ENCODE results near the gene JAM3.

DNA sequence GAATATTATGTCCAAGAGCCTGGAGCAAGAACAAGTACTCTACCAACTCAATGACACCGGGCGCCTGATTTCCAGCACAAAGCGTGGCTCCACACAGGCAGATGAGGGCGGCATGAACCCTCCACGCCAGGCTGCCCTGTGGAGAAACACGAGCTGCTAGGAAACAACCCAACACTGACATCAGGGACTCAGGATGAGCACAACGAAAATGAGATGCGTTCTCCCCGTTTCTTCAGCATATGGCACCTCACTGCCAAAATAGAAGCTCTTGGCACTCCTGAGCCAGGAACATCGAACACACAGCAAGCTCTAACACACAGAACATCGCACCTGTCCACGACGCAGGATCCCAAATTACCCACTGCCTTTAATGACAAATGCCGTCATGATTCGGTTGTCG is 86.6 kb downstream of the JAM3 start:
- TF ChIP-seq, protein P1, sequence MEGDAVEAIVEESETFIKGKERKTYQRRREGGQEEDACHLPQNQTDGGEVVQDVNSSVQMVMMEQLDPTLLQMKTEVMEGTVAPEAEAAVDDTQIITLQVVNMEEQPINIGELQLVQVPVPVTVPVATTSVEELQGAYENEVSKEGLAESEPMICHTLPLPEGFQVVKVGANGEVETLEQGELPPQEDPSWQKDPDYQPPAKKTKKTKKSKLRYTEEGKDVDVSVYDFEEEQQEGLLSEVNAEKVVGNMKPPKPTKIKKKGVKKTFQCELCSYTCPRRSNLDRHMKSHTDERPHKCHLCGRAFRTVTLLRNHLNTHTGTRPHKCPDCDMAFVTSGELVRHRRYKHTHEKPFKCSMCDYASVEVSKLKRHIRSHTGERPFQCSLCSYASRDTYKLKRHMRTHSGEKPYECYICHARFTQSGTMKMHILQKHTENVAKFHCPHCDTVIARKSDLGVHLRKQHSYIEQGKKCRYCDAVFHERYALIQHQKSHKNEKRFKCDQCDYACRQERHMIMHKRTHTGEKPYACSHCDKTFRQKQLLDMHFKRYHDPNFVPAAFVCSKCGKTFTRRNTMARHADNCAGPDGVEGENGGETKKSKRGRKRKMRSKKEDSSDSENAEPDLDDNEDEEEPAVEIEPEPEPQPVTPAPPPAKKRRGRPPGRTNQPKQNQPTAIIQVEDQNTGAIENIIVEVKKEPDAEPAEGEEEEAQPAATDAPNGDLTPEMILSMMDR (IDR thresholded peaks at IDR 0.05) = no peak
- TF ChIP-seq CREM (CRISPR knock-in tag; IDR thresholded peaks at IDR 0.05) = no peak
- TF ChIP-seq NR3C1 (CRISPR knock-in tag; conservative IDR thresholded peaks at IDR 0.05; ENCODE audit: low read depth) = no peak
- TF ChIP-seq, protein P2, sequence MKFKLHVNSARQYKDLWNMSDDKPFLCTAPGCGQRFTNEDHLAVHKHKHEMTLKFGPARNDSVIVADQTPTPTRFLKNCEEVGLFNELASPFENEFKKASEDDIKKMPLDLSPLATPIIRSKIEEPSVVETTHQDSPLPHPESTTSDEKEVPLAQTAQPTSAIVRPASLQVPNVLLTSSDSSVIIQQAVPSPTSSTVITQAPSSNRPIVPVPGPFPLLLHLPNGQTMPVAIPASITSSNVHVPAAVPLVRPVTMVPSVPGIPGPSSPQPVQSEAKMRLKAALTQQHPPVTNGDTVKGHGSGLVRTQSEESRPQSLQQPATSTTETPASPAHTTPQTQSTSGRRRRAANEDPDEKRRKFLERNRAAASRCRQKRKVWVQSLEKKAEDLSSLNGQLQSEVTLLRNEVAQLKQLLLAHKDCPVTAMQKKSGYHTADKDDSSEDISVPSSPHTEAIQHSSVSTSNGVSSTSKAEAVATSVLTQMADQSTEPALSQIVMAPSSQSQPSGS (CRISPR knock-in tag; IDR thresholded peaks at IDR 0.05; ENCODE audit: borderline replicate concordance, low read depth) = no peak
- TF ChIP-seq, protein P3, sequence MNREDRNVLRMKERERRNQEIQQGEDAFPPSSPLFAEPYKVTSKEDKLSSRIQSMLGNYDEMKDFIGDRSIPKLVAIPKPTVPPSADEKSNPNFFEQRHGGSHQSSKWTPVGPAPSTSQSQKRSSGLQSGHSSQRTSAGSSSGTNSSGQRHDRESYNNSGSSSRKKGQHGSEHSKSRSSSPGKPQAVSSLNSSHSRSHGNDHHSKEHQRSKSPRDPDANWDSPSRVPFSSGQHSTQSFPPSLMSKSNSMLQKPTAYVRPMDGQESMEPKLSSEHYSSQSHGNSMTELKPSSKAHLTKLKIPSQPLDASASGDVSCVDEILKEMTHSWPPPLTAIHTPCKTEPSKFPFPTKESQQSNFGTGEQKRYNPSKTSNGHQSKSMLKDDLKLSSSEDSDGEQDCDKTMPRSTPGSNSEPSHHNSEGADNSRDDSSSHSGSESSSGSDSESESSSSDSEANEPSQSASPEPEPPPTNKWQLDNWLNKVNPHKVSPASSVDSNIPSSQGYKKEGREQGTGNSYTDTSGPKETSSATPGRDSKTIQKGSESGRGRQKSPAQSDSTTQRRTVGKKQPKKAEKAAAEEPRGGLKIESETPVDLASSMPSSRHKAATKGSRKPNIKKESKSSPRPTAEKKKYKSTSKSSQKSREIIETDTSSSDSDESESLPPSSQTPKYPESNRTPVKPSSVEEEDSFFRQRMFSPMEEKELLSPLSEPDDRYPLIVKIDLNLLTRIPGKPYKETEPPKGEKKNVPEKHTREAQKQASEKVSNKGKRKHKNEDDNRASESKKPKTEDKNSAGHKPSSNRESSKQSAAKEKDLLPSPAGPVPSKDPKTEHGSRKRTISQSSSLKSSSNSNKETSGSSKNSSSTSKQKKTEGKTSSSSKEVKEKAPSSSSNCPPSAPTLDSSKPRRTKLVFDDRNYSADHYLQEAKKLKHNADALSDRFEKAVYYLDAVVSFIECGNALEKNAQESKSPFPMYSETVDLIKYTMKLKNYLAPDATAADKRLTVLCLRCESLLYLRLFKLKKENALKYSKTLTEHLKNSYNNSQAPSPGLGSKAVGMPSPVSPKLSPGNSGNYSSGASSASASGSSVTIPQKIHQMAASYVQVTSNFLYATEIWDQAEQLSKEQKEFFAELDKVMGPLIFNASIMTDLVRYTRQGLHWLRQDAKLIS (CRISPR knock-in tag; IDR thresholded peaks at IDR 0.05; ENCODE audit: borderline replicate concordance) = no peak
- TF ChIP-seq, protein P4, sequence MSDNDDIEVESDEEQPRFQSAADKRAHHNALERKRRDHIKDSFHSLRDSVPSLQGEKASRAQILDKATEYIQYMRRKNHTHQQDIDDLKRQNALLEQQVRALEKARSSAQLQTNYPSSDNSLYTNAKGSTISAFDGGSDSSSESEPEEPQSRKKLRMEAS (CRISPR knock-in tag; IDR thresholded peaks at IDR 0.05) = no peak
- TF ChIP-seq ZNF263 (CRISPR knock-in tag; IDR thresholded peaks at IDR 0.05; ENCODE audit: low read depth) = no peak
- TF ChIP-seq, protein P5, sequence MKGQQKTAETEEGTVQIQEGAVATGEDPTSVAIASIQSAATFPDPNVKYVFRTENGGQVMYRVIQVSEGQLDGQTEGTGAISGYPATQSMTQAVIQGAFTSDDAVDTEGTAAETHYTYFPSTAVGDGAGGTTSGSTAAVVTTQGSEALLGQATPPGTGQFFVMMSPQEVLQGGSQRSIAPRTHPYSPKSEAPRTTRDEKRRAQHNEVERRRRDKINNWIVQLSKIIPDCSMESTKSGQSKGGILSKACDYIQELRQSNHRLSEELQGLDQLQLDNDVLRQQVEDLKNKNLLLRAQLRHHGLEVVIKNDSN (CRISPR knock-in tag; IDR thresholded peaks at IDR 0.05) = no peak
- no peak for TF ChIP-seq PRRX2 (CRISPR knock-in tag; IDR thresholded peaks at IDR 0.05)
- TF ChIP-seq CREB1 (CRISPR knock-in tag; IDR thresholded peaks at IDR 0.05) = no peak

All from WTC11 (cell line).